HepG2 (cell line): ENCODE results near the gene NRAS. TPM values are rescaled to one million over a fixed set of nuclear protein-coding genes. Genes with fewer than 3 reads are reported as not detected.

Source experiments
- ATF2 ChIP-seq: sonication (generic); formaldehyde crosslinking; IDR thresholded peaks from 2 replicates; pipeline ENCODE4 v1.4.0; 2020; ENCODE audit warnings: missing genetic modification reagents
- DZIP1 ChIP-seq: sonication (generic); formaldehyde crosslinking; IDR thresholded peaks from 2 replicates; pipeline ENCODE4 v1.5.0; 2020; ENCODE audit warnings: mild to moderate bottlenecking, missing genetic modification reagents
- EHMT2 ChIP-seq: fragments of 200-600 bp; sonication (generic); IDR thresholded peaks from 2 replicates; pipeline ENCODE4 v1.7.0; 2017; ENCODE audit warnings: antibody characterized with exemption, low read depth, low read length, borderline replicate concordance
- GATAD2A ChIP-seq: IDR thresholded peaks from 2 replicates; pipeline ENCODE4 v1.6.1; 2016
- HES4 ChIP-seq: sonication (generic); formaldehyde crosslinking; IDR thresholded peaks from 2 replicates; pipeline ENCODE4 v1.9.0; 2021; ENCODE audit warnings: mild to moderate bottlenecking, missing genetic modification reagents, borderline replicate concordance
- HNF4A ChIP-seq: sonication (generic); formaldehyde crosslinking; IDR thresholded peaks from 2 replicates; pipeline ENCODE4 v1.4.0; 2020; ENCODE audit warnings: missing genetic modification reagents
- HNF4G ChIP-seq, 2 experiments: sonication (generic) in 1 of 2; formaldehyde crosslinking in 1 of 2; IDR thresholded peaks; 2 replicates each; pipeline versions ENCODE4 v1.4.0 to v1.6.1; 2011 to 2020; ENCODE audit warnings: borderline replicate concordance in 2 of 2, low read depth in 2 of 2, mild to moderate bottlenecking in 2 of 2, low read length in 1 of 2, missing genetic modification reagents in 1 of 2, moderate library complexity in 1 of 2
- HOMEZ ChIP-seq: IDR thresholded peaks from 2 replicates; pipeline ENCODE4 v1.6.1; 2016; ENCODE audit warnings: low read depth
- JUNB ChIP-seq: sonication (generic); formaldehyde crosslinking; IDR thresholded peaks from 2 replicates; pipeline ENCODE4 v1.8.0; 2022; ENCODE audit warnings: missing genetic modification reagents, mild to moderate bottlenecking, borderline replicate concordance
- MBD4 ChIP-seq: IDR thresholded peaks from 2 replicates; pipeline ENCODE4 v1.6.1; 2012; ENCODE audit warnings: low read length, inconsistent platforms, borderline replicate concordance
- NBN ChIP-seq: fragments of 450-650 bp; conservative IDR thresholded peaks from 2 replicates; pipeline ENCODE4 v1.6.1; 2017
- NFIC ChIP-seq: IDR thresholded peaks from 2 replicates; pipeline ENCODE4 v1.6.1; 2012; ENCODE audit warnings: mild to moderate bottlenecking, low read length, inconsistent platforms
- RBAK ChIP-seq: sonication (generic); formaldehyde crosslinking; IDR thresholded peaks from 2 replicates; pipeline ENCODE4 v1.5.1; 2020; ENCODE audit warnings: mild to moderate bottlenecking, missing genetic modification reagents
- RBM22 ChIP-seq: fragments of 200-400 bp; formaldehyde crosslinking; optimal IDR thresholded peaks from 2 replicates; pipeline ENCODE3; 2017; ENCODE audit warnings: mild to moderate bottlenecking, low read length, moderate library complexity
- SAP130 ChIP-seq: IDR thresholded peaks from 2 replicates; pipeline ENCODE4 v1.6.1; 2016; ENCODE audit warnings: low read depth
- TARDBP ChIP-seq: sonication (generic); formaldehyde crosslinking; IDR thresholded peaks from 2 replicates; pipeline ENCODE4 v1.8.0; 2022; ENCODE audit warnings: mild to moderate bottlenecking, missing genetic modification reagents
- ZNF318 ChIP-seq: sonication (generic); formaldehyde crosslinking; IDR thresholded peaks from 2 replicates; pipeline ENCODE4 v1.4.0; 2020; ENCODE audit warnings: mild to moderate bottlenecking, missing genetic modification reagents
- polyA plus RNA-seq, 8 experiments: library from polyadenylated mRNA; depleted of rRNA in 3 of 8; stranded (reverse) in 7 of 8; unstranded in 1 of 8; fragments of >200 nt; fragmentation: Illumina TruSeq in 4 of 8; extraction: Trizol in 4 of 8; gene quantifications; 2 replicates each; pipeline versions ENCODE4 v1.2.1 to v1.2.3, GENCODE V29; 2011 to 2016; ENCODE audit warnings: low read depth in 4 of 8, missing spikeins in 1 of 8, mixed read lengths in 1 of 8; ENCODE audit not compliant: insufficient read depth in 1 of 8
- total RNA-seq, 5 experiments: library from RNA; depleted of rRNA; stranded (reverse); fragments of >200 nt; fragmentation: Illumina TruSeq; extraction: Trizol; gene quantifications; 2 replicates each; pipeline ENCODE4 v1.2.3, GENCODE V29; 2016; ENCODE audit warnings: low read depth in 1 of 5

NRAS gene
- total and polyA plus RNA-seq, 2 of the 13 experiments (the other 11 are each of a cell fraction or from before 2014, with no cell fraction given) = 38.6 to 58.8 TPM

GRCh38 chr1:114720492-114720891 lies 3.9 kb upstream of the NRAS start (continued):
- TF ChIP-seq HNF4A (CRISPR knock-in tag) = peak; percentile 91
- TF ChIP-seq EHMT2 = peak; percentile 94
- TF ChIP-seq MBD4 = no peak
- TF ChIP-seq NFIC = peak; percentile 34; the same call in 1 of the 2 replicates
- peak; percentile 16; the same call in 1 of the 2 replicates for TF ChIP-seq TARDBP (CRISPR knock-in tag)
- no peak for TF ChIP-seq GATAD2A
- no peak for TF ChIP-seq ZNF318 (CRISPR knock-in tag)
- peak; percentile 70 for TF ChIP-seq HNF4G (IDR thresholded peaks at IDR 0.05; ENCODE audit: borderline replicate concordance, low read depth, low read length)
- no peak for TF ChIP-seq HNF4G (CRISPR knock-in tag; IDR thresholded peaks at IDR 0.05; ENCODE audit: borderline replicate concordance, low read depth)
- TF ChIP-seq HOMEZ = peak; percentile 82; the same call in 1 of the 2 replicates
- TF ChIP-seq RBAK (CRISPR knock-in tag) = no peak
- TF ChIP-seq SAP130 (CRISPR knock-in tag) = peak; percentile 36; the same call in 1 of the 2 replicates
- TF ChIP-seq ATF2 (CRISPR knock-in tag) = no peak
- TF ChIP-seq HES4 = no peak
- TF ChIP-seq JUNB = no peak
- no peak for TF ChIP-seq NBN
- TF ChIP-seq DZIP1 (CRISPR knock-in tag) = no peak
- peak; percentile 36 for TF ChIP-seq RBM22
